Osteoblast (primary cell): ENCODE measurements around the gene ESYT2. TPM values are rescaled to one million over a fixed set of nuclear protein-coding genes. Genes with fewer than 3 reads are reported as not detected.

ENCODE experiments used
- DNase-seq: peaks from one replicate; pipeline ENCODE4 v3.0.0; 2011; ENCODE audit warnings: low spot score, mixed read lengths; ENCODE audit not compliant: insufficient read length; ENCODE audit errors: missing footprints
- H2AFZ ChIP-seq: 2 replicates; pipeline ENCODE4 v1.6.0; 2011; ENCODE audit warnings: mild to moderate bottlenecking, low read length
- H3K27ac ChIP-seq: 2 replicates; pipeline ENCODE4 v1.5.1; 2011; ENCODE audit warnings: mild to moderate bottlenecking, low read depth, low read length, moderate library complexity
- H3K27me3 ChIP-seq: 2 replicates; pipeline ENCODE4 v1.6.0; 2012; ENCODE audit warnings: mild to moderate bottlenecking, control low read depth, inconsistent platforms, low read length, moderate library complexity; ENCODE audit not compliant: insufficient read depth
- H3K36me3 ChIP-seq: 2 replicates; pipeline ENCODE4 v1.5.1; 2011; ENCODE audit warnings: mild to moderate bottlenecking, low read length, control low read depth, moderate library complexity; ENCODE audit not compliant: insufficient read depth
- H3K4me1 ChIP-seq: 2 replicates; pipeline ENCODE4 v1.5.1; 2011; ENCODE audit warnings: mild to moderate bottlenecking, low read length, control low read depth, moderate library complexity; ENCODE audit not compliant: insufficient read depth
- H3K4me2 ChIP-seq: 2 replicates; pipeline ENCODE4 v1.6.0; 2011; ENCODE audit warnings: mild to moderate bottlenecking, low read length; ENCODE audit not compliant: insufficient read depth
- H3K4me3 ChIP-seq: fragments of 200-600 bp; sonication (generic); 3 replicates; pipeline ENCODE4 v1.5.1; 2012; ENCODE audit warnings: mild to moderate bottlenecking, low read length, inconsistent platforms; ENCODE audit not compliant: insufficient read depth
- H3K79me2 ChIP-seq: 2 replicates; pipeline ENCODE4 v1.6.0; 2012; ENCODE audit warnings: mild to moderate bottlenecking, low read length, control low read depth, inconsistent platforms; ENCODE audit not compliant: insufficient read depth
- H3K9me3 ChIP-seq: 2 replicates; pipeline ENCODE4 v1.5.1; 2011; ENCODE audit warnings: low read depth, low read length, control low read depth
- H4K20me1 ChIP-seq: 2 replicates; pipeline ENCODE4 v1.6.0; 2012; ENCODE audit warnings: mild to moderate bottlenecking, low read length, control low read depth; ENCODE audit not compliant: insufficient read depth
- CTCF ChIP-seq: IDR thresholded peaks from 2 replicates; pipeline ENCODE4 v1.5.1; 2011; ENCODE audit warnings: mild to moderate bottlenecking, low read depth, low read length, moderate library complexity; ENCODE audit errors: extremely low read depth
- total RNA-seq: library from RNA; depleted of rRNA; stranded (reverse); fragments of >200 nt; gene quantifications from 2 replicates; pipeline ENCODE4 v1.2.3, GENCODE V29; 2012

ESYT2 gene
- total RNA-seq, 1 donor = 132 TPM

GRCh38 chr7:158745057-158745715, 84.1 kb downstream of the ESYT2 start:
- H3K27me3 ChIP-seq = no peaks in the 10 kb centered on the region
- H3K9me3 ChIP-seq = no peaks in the 10 kb centered on the region
- no peak for TF ChIP-seq CTCF
- H4K20me1 ChIP-seq = no peaks in the 10 kb centered on the region
- H3K36me3 ChIP-seq = peaks cover 58% of the 10 kb centered on the region
- no peak overlapping the region for H3K4me2 ChIP-seq
- no peak overlapping the region for H3K4me3 ChIP-seq
- no peak overlapping the region for H3K27ac ChIP-seq
- H3K4me1 ChIP-seq = peaks cover 15% of the 10 kb centered on the region
- no peaks in the 10 kb centered on the region for H3K79me2 ChIP-seq
- DNase-seq = no peak
- H2AFZ ChIP-seq = no peak overlapping the region

GRCh38 chr7:158744070-158744469, 85.2 kb downstream of the ESYT2 start:
- Histone ChIP-seq H2AFZ (no peak overlapping the region), H3K4me2 (no peak overlapping the region), H3K4me3 (no peak overlapping the region), H3K9me3 (no peaks in the 10 kb centered on the region), H3K79me2 (no peaks in the 10 kb centered on the region), H3K4me1 (peaks cover 23% of the 10 kb centered on the region), H4K20me1 (no peaks in the 10 kb centered on the region), H3K27ac (no peak overlapping the region), H3K27me3 (no peaks in the 10 kb centered on the region), H3K36me3 (peaks cover 51% of the 10 kb centered on the region)
- no peak for DNase-seq
- no peak for TF ChIP-seq CTCF

GRCh38 chr7:158743219-158743618, 86.1 kb downstream of the ESYT2 start:
- Histone ChIP-seq H3K9me3 (no peaks in the 10 kb centered on the region), H4K20me1 (no peaks in the 10 kb centered on the region)
- no peak for TF ChIP-seq CTCF

DNA sequence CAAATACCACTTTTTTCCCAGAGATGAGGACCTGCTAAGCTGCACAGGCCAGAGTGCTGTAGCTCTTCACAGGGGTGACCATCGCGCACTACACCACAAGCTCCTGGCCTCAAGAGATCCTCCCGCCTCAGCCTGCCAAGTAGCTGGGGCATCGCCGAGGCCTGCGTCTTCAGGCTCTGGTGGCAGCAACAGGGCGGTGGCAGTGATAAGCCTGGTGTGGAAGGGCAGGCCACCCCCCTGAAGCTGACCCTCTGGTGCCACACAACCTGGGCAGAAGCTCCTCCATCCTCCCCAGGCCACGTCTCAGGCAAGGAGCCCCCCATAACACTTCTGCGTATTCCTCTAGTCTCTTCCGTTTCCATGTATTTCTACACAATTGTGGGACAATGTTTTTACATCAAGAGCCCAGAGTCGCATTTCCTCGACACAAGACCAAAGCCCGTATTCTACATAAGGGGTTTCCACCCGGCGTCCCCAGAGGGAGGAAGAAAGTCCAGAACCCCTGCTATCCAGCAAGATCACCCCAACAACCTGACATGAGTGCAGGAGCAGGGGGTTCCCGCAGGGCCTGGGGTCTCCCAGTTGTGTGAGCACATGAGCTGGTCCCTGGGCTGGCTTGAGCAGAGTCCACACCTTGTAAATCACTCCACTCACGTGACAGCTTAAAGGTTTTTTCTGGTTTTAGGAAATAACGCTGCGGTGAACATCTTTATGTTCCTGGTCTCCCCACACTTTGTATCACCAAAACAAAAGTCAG, 87.1 kb downstream of the ESYT2 start:
- Histone ChIP-seq H3K9me3 (no peaks in the 10 kb centered on the region), H3K36me3 (peaks cover 51% of the 10 kb centered on the region), H2AFZ (no peak overlapping the region), H3K4me3 (no peak overlapping the region), H3K4me1 (peaks cover 23% of the 10 kb centered on the region), H4K20me1 (no peaks in the 10 kb centered on the region), H3K27me3 (no peaks in the 10 kb centered on the region), H3K27ac (no peak overlapping the region), H3K4me2 (no peak overlapping the region), H3K79me2 (no peaks in the 10 kb centered on the region)
- no peak for DNase-seq
- TF ChIP-seq CTCF = no peak

More at GRCh38 chr7:158743219-158743618, 86.1 kb downstream of the ESYT2 start:
- Histone ChIP-seq H3K36me3 (peaks cover 55% of the 10 kb centered on the region), H2AFZ (no peak overlapping the region), H3K27ac (no peak overlapping the region), H3K4me3 (no peak overlapping the region), H3K27me3 (no peaks in the 10 kb centered on the region), H3K4me1 (peaks cover 23% of the 10 kb centered on the region), H3K4me2 (no peak overlapping the region), H3K79me2 (no peaks in the 10 kb centered on the region)
- no peak for DNase-seq
